Vagina (tissue), 2 donors: ENCODE results near the gene SLC35F1.

Source experiments
- POLR2A ChIP-seq, 2 donors: fragments of 450-650 bp; IDR thresholded peaks; one replicate each; pipeline ENCODE4 v1.6.1; 2017; ENCODE audit warnings: antibody characterized with exemption in 2 of 2, mild to moderate bottlenecking in 2 of 2, moderate library complexity in 2 of 2
- TF ChIP-seq, protein P1 (sequence below), 3 experiments: fragments of 450-650 bp in 2 of 3; fragments of 200-600 bp in 1 of 3; sonication (generic) in 1 of 3; IDR thresholded peaks; one replicate each; pipeline ENCODE4 v1.5.1; 2017 to 2019; ENCODE audit warnings: antibody characterized with exemption in 3 of 3, mild to moderate bottlenecking in 2 of 3, moderate library complexity in 2 of 3

DNA sequence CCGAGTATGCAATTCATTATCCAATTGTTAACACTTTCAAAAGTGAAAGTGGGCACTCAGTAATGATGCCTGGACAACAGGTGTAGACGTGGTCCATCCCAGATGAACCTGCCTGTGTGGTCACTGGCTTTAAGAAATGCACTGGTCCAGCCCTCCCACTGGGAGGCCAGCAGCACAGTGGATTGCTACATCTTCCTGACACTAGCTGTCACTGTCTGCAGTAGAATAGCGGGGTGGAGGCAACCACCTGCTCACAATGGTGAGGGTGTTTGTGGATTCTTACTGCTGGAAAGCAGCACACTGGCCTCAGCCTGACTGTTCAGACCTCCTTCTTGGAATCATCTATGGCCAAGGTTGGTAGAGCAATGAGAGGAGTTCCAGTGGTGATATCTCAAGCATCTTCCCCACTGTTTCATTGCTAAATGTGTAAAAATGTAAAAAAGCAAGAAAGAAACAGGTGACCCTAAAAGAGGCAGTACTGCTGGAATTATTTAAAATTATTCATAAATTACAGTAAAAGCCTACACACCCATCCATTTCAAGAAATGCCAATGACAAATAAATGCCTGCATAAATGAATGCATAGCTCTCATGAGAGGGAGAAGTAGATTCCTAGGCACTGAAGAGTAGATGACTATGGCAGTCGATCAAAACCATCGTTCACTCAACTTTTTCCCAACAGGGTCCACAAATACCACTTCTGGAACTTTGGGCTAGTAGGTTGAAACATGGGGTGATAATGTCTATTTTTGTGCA is 413.0 kb downstream of the SLC35F1 start:
- no peak for TF ChIP-seq POLR2A (IDR thresholded peaks at IDR 0.05)
- TF ChIP-seq, protein P1, sequence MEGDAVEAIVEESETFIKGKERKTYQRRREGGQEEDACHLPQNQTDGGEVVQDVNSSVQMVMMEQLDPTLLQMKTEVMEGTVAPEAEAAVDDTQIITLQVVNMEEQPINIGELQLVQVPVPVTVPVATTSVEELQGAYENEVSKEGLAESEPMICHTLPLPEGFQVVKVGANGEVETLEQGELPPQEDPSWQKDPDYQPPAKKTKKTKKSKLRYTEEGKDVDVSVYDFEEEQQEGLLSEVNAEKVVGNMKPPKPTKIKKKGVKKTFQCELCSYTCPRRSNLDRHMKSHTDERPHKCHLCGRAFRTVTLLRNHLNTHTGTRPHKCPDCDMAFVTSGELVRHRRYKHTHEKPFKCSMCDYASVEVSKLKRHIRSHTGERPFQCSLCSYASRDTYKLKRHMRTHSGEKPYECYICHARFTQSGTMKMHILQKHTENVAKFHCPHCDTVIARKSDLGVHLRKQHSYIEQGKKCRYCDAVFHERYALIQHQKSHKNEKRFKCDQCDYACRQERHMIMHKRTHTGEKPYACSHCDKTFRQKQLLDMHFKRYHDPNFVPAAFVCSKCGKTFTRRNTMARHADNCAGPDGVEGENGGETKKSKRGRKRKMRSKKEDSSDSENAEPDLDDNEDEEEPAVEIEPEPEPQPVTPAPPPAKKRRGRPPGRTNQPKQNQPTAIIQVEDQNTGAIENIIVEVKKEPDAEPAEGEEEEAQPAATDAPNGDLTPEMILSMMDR (IDR thresholded peaks at IDR 0.05): no peak
